Brain microvascular endothelial cell (primary cell): ENCODE data around the gene BNIP3.

Source experiments
- DNase-seq: peaks from one replicate; pipeline ENCODE4 v3.0.0-alpha.2; 2020
- H3K27ac ChIP-seq: fragments of 250-450 bp; sonication (Bioruptor Pico); 2 replicates; pipeline ENCODE4 v1.5.1; 2020; ENCODE audit warnings: mild to moderate bottlenecking, moderate library complexity
- H3K27me3 ChIP-seq: fragments of 250-450 bp; sonication (Bioruptor Pico); replicated peaks from 2 replicates; pipeline ENCODE4 v1.5.1; 2020; ENCODE audit warnings: mild to moderate bottlenecking
- H3K36me3 ChIP-seq: fragments of 250-450 bp; sonication (Bioruptor Pico); replicated peaks from 2 replicates; pipeline ENCODE4 v1.5.1; 2020; ENCODE audit warnings: mild to moderate bottlenecking
- H3K4me3 ChIP-seq: 2 replicates; pipeline ENCODE4 v1.5.1; 2011; ENCODE audit warnings: low read depth, mild to moderate bottlenecking, control low read depth, low read length, moderate library complexity
- CTCF ChIP-seq: IDR thresholded peaks from 2 replicates; pipeline ENCODE4 v1.5.1; 2011; ENCODE audit warnings: low read depth, mild to moderate bottlenecking, moderate library complexity, low read length, control low read depth, inconsistent platforms; ENCODE audit errors: missing control alignments
- in situ Hi-C: cut with HindIII; loops from 2 replicates; pipeline ENCODE4 v1.10.0; 2017; ENCODE audit warnings: low sequenced_read_pairs, low pct_ligation_motif_present

BNIP3 gene

GRCh38 chr10:131968949-131969348, 12.8 kb downstream of the BNIP3 start:
- no peak for TF ChIP-seq CTCF
- Histone ChIP-seq H3K27ac (no peak overlapping the region), H3K36me3 (peaks cover 24% of the 10 kb centered on the region), H3K4me3 (no peak overlapping the region), H3K27me3 (no peaks in the 10 kb centered on the region)
- in situ Hi-C loops: no loop called here
- no peak for DNase-seq

- Histone ChIP-seq H3K27ac (no peak overlapping the region), H3K36me3 (peaks cover 14% of the 10 kb centered on the region), H3K4me3 (no peak overlapping the region), H3K27me3 (no peaks in the 10 kb centered on the region)
- in situ Hi-C loops: no loop called here
- DNase-seq: no peak
- no peak for TF ChIP-seq CTCF
Measured at GRCh38 chr10:131964298-131964697, 17.4 kb downstream of the BNIP3 start.

- no peak for DNase-seq
- no peak for TF ChIP-seq CTCF
- no peak overlapping the region for H3K4me3 ChIP-seq
- H3K27me3 ChIP-seq: no peaks in the 10 kb centered on the region
- peaks cover 9% of the 10 kb centered on the region for H3K36me3 ChIP-seq
- H3K27ac ChIP-seq: no peak overlapping the region
- in situ Hi-C loops: no loop called here
Measured at GRCh38 chr10:131963811-131964210, 17.9 kb downstream of the BNIP3 start.

- Histone ChIP-seq H3K36me3 (peaks cover 7% of the 10 kb centered on the region), H3K27me3 (no peaks in the 10 kb centered on the region)
Measured at GRCh38 chr10:131963350-131963749, 18.4 kb downstream of the BNIP3 start.

GRCh38 chr10:131961777-131962662, 19.7 kb downstream of the BNIP3 start:
- no peak for TF ChIP-seq CTCF
- DNase-seq: no peak
- Histone ChIP-seq H3K27me3 (no peaks in the 10 kb centered on the region), H3K27ac (no peak overlapping the region), H3K4me3 (no peak overlapping the region), H3K36me3 (peaks cover 7% of the 10 kb centered on the region)
- in situ Hi-C loops: no loop called here

More at GRCh38 chr10:131963350-131963749, 18.4 kb downstream of the BNIP3 start:
- DNase-seq: no peak
- Histone ChIP-seq H3K27ac (no peak overlapping the region), H3K4me3 (no peak overlapping the region)
- TF ChIP-seq CTCF: no peak
- in situ Hi-C loops: no loop called here
